SK-N-SH (cell line): ENCODE measurements around the gene TMEM140.

Experiments
- CTCF ChIP-seq: fragments of 200-600 bp; sonication (generic); IDR thresholded peaks from 2 replicates; pipeline ENCODE4 v1.6.1; 2017; ENCODE audit warnings: antibody characterized with exemption, mild to moderate bottlenecking, moderate library complexity
- EP300 ChIP-seq, 2 experiments: IDR thresholded peaks; 2 replicates each; pipeline versions ENCODE4 v1.4.0 to v1.6.1; 2012; ENCODE audit warnings: borderline replicate concordance in 1 of 2, low read depth in 1 of 2, low read length in 1 of 2
- RFX5 ChIP-seq: IDR thresholded peaks from 2 replicates; pipeline ENCODE4 v1.6.1; 2012; ENCODE audit warnings: mild to moderate bottlenecking, improper control_type of control experiment, low read length

GRCh38 chr7:135102372-135102771 lies 45.5 kb upstream of the TMEM140 start:
- TF ChIP-seq CTCF (no peak), EP300 (IDR thresholded peaks at IDR 0.05; ENCODE audit: borderline replicate concordance in 1 of 2, low read depth in 1 of 2, low read length in 1 of 2) (no peak), RFX5 (no peak)
